Activated CD8-positive, alpha-beta memory T cell treated with anti-CD3 and anti-CD28 coated beads, Interleukin-2, amount 50 U/mL, for 24 hours (primary cell): ENCODE results near the gene CDH6.
"Not testable (repeated sequence)": the region's sequence is repeated elsewhere in the genome, so short reads cannot be mapped to it uniquely, and the experiment has no call there.

Experiments used
- DNase-seq: peaks from one replicate; pipeline ENCODE4 v3.0.0-alpha.2; 2020; ENCODE audit errors: extremely low read depth

The CDH6 gene

DNA sequence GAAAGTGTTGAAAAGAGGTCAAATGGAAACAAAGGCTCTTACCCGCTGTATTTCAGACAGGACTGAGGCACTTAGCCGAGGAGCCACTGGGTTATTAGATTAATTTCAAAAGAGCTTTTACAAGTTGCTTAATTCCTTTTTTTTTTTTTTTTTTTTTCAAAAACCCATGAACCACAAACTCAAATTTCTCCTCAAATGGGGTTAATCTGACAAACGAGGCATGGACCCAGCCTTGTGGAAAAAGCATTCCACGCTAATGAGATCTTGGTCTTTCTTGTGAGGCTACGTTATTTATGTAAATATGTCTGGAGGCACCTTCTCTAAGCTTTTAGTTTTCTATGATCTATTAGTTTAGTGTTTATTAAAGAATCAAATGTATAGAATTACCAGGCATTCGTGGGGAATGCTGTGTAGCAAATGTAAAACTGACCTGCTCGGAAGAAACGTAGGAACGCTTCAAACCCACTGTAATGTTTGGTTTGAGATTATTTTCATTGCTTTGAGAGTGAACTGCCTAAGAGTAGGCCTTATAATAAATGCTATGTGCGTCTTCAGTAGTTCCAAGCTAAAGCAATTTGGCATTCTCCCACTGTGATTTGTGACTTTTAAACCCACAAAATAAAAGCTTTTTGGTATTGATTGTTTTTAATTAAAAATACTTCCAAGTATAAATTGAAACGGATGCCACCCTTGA, 134.7 kb downstream of the CDH6 start:
- DNase-seq, result no peak

DNA sequence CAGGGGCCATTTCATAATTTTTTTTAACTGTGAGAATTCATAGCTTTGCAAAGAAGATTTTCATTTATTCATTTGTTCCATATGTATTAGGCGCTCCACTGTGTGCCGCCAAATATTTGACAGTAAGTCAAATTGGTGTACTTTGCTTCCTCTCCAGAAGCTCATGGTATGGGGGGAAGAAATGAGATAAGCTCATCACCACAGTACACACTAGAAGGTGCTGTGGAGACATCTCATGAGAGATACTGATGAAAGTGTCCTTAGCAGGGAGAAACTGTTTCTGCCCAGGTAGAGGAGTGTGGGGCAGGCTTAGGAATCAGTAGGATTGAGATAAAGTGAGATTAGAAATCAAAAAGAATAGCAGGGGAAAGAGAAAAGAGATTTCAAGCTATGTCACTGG, 136.2 kb downstream of the CDH6 start:
- DNase-seq, result no peak

DNA sequence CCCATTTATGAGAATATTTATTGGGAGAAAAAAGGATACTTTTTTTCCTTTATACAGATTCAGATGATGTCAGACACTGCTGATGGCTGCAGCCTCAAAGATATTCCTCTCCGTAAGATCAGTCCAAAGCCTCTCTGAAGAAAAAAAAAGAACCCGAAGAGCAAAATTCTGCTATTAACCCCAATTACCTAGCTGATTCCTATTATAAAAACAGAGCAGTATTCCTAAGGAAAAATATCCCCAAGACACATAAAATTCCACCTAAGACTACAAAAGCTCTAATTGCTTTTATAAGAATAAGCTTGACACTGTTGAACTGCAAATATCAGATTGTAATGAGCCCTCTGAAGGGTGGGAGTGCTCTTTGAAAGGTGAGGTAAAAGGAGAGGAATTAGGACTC, 138.7 kb downstream of the CDH6 start:
- no peak for DNase-seq

DNA sequence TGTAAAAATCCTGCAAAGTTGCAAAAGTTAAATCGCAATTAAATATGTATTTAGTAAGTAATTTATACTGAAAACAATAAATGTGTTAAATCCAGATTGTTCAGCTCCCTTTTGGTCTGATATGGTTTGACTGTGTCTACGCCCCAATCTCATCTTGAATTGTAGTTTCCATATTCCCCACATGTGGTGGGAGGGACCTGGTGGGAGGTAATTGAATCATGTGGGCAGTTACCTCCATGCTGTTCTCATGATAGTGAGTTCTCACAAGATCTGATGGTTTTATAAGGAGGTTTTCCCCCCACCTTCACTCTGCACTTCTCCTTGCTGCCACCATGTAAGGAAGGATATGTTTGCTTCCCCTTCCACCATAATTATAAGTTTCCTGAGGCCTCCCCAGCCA, 140.0 kb downstream of the CDH6 start:
- DNase-seq, result no peak

DNA sequence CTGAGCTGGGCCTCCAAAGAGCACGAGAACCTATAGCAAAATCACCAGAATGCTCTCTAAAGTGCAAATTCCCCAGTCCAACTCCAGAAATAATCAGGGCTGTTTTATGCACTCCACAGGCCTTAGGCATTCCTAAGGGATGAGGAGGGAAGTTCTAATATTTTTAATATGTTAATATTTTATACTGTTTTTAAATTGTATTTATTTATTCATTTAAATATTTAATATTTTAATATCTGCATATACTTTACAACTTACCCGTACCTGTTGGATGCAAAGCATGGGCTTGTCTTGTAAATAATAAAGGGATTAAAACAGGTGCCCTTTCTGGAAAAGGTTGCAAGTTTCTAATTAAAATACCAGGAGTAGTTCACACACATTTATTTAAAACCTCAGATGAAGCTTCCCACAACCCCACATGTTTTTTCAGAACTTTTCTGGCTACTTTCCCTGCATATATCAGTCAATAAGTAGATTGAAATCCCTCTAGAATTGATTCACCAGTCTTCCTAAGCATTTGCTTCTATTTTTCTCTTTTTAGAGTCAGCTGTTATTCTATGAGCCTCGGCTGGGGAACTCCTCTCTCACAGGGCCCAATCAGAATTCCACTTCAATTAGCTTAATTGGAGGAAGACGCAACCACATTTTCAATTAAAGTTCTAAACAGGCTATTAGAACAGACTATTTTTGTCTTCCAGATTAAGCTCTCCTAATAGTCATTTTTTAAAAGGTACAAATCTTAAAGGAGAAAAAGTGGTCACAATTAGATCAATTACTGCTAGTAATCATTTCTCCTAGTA, 140.8 kb downstream of the CDH6 start:
- no peak for DNase-seq

DNA sequence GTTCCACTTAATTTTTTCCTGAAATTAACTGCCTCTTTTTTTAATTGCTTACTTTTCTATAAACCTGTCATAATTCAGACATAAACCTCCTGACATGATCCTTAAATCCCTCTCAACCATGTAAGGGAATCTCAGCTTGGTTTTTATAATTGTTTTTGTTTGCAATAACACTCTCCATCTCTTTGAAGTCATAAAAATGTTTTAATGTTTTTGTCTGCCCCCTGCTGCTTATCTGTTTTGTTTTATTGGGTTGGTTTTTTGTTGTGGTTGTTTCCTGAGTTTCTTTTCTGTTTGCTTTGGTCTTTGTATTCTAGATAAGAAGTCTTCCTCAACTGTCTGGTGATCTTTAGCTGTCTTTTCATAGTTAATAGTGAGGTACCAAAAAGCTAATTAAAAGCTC, 142.0 kb downstream of the CDH6 start:
- no peak for DNase-seq

DNA sequence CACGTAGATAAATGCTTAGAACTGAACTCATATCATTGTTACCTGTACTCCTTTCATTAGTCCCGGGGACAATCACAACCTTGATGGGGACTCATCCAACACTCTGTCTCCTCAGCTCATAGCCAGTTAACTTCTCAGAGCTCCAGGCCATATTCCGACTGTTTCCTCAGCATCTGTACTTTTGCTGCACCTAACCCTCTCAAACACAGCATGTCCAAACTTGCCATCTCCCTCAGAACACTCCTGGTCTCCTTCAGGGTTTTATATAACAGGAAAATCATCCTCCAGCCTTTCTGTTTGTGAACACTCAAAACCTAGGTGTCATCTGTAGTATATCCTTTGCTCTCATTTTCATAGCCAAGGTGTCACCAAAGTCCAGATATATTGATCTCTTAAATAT, 150.5 kb downstream of the CDH6 start:
- no peak for DNase-seq

DNA sequence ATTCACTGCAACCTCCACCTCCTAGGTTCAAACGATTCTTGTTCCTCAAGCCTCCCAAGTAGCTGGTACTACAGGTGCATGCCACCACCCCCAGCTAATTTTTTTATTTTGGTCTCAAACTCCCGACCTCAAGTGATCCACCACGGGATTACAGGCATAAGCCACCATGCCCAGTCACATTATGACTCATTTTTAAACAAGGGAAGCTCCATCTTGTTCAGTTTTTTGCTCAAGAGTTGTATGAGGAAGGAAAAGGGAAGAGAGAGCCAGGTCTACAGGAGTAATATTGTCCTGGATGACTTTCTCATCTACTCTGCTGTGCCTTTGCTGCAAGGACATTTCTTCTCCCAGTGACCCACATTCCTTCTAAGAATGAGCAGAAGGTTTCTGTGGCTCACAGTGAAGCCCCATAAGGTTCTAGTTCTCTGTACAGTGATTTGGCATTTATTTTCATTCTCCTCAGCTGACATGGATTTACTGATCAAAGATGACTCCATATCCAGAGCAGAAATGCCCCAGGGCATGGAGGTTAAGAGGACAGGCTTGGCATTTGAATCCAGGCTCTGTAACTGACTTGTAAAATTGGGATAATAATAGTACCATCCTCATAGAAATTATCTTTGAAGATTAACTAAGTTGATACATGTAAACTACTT, 153.5 kb downstream of the CDH6 start:
- no peak for DNase-seq

DNA sequence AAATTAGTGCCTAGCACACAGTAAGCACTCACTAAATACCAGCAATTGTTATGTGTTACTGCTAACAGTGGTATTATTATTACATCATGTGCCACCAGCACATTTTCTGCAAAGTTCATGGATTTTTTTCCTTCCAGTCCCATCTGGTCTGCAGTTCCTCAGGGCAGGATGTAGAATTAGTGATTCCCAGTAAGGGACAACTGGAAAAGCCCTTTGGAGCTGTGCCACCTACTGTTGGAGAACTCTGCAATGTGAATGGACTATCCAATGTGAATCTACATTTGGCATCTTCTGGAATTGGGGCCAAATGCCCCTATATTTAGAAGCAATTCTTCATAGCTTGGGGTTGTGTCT, 154.0 kb downstream of the CDH6 start:
- DNase-seq, result no peak

DNA sequence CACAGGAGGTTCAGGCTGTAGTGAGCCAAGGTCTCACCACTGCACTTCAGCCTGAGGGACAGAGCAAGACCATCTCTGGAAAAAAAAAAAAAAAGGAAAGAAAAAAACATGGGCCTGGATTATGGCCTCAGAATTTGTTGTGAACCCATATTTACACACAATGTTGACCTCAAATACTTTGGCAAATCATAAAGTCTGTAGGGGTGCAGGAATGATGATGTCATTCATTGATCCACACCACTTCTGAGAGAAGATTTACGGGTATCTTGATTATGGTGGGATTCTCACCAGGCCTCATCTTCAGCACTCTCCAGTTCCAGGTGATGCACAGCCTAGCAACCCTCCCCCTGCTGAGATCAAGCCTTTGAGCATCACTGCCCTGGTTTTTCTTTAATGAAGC, 156.9 kb downstream of the CDH6 start:
- DNase-seq, result no peak

DNA sequence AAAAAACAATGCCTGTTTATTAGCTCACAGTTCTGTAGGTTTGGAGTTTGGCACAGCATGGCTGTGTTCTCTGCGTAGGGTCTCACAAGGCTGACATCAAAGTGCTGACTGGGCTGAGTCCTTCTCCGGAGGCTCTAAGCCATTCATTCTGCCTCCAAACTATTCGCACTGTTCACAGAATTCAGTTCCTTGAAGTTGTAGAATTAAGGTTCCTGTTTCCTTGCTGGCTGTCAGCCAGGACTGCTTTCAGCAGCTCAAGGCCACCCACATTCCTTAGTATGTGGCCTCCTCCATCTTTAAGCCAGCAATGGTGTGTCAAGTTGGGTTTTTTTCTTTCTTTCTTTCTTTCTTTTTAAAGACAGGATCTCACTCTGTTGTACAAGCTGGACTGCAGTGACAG, 161.9 kb downstream of the CDH6 start:
- DNase-seq, result no peak

DNA sequence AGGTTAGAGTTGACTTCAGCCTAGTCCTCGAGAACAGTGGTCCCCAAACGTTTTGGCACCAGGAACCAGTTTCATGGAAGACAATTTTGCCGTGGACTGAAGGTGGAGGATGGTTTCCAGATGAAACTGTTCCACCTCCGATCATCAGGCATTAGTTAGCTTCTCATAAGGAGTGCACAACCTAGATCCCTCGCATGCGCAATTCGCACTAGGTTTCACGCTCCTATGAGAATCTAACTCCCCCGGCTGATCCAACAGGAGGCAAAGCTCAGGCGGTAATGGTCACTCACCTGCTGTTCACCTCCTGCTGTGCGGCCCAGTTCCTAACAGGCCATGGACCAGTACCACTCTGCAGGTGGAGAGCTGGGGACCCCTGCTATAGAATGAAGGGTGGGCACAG, 163.6 kb downstream of the CDH6 start:
- DNase-seq, result no peak

DNA sequence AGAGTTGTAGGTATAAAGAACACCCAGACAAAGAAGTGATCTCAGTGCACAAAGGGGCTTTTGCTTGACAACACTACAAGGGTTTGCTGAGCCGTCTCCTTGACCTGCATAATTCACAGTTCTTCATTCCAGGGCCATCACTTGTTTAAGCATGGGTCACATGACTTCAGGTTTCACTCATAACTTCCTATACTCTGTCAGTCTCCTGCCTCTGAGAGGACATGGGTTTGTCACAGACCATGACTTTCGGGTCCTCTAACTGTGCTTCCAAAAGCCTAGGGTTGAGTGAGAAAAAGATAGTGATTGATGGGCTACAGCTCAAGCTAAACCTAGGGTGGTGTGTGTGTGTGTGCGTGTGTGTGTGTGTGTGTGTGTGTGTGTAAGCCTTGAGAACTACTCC, 166.4 kb downstream of the CDH6 start:
- DNase-seq, result no peak

DNA sequence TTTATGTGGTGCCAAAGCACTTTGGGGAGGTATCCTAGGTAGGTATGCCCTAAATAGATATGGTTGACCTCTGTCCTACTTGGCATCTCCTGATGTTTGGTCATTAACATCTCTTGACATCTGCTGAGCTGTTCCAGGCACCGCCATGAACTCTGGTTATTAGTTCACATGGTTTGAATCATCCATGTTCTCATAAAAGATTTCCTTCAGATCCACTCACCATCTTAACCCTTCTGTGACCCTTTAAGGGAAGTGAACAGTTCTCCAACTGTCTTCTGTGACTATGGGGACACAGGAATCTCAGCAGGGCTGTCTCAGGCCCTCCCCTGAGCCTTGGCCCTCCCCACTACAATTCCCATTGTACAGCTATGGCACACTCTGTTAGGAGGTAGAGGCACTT, 167.7 kb downstream of the CDH6 start:
- DNase-seq, result no peak

DNA sequence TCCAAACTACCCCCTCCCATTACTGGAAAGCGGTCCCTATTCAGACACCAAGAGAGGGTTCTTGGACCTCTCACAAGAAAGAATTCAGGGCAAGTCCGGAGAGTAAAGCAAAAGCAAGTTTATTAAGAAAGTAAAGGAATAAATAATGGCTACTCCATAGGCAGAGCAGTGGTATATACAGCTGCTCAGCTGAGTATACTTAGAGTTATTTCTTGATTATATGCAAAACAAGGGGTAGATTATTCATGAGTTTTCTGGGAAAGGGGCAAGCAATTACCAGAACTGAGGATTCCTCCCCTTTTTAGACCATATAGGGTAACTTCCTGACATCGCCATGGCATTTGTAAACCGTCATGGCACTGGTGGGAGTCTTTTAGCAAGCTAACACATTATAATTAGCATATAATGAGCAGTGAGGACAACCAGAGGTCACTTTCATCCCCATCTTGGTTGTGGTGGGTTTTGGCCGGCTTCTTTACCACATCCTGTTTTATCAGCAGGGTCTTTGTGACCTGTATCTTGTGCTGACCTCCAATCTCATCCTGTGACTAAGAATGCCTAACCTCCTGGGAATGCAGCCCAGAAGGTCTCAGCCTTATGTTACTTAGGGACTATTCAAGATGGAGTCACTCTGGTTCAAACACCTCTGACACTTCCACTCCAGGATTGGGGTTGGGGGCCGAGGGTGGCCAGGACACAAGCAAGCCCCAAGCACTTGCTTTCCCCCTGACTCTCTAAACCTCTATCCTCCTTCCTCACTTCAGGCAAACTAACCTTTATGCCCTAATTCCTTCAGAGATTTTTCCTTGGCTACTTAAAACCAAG, 168.4 kb downstream of the CDH6 start:
- DNase-seq, result not testable (repeated sequence)

DNA sequence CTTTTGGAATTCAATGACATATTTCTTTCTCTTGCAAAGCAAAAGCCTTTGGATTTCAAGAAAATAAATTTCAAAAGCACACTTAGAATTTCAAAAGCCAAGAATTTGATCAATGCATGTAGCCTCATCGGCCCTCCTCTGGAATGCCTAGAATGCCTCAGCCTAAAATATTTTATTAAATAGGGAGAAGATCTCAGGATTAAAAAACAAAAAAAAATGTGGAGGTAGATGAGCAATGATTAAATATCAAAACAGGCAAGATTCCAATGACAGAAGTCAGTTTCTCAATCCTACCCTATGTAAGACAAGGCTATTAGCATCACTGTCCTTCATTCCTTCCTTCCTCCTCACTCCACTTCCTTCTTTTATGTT, 169.0 kb downstream of the CDH6 start:
- DNase-seq, result no peak

DNA sequence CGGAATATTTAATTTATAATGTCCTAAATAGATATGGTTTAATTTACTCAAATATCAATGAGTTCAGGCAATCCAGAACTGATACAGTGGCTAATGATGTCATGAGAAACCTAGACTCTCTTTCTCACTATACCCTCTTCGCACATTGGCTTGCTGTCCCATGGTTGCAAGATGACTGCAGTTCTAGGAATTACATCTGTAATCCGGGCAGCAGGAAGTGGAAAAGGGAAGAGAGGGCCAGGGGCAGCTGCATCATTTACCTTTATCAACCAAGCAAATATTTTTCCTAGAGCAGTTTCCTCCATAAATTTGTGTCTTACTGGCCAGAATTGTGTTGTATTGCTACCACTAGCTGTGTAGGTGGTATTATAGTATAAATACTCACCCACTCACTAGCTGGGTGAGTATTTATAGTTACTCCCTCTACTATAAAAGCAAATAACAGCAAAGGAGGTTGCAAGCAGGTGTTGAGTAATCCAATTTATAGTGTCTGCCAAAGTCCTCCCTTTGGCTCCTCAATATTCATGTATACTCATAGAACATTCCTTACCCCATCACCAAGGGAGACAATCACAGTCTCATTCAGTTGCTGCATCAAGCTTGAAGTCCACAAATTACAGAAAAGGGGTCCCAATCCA, 169.6 kb downstream of the CDH6 start:
- no peak for DNase-seq

DNA sequence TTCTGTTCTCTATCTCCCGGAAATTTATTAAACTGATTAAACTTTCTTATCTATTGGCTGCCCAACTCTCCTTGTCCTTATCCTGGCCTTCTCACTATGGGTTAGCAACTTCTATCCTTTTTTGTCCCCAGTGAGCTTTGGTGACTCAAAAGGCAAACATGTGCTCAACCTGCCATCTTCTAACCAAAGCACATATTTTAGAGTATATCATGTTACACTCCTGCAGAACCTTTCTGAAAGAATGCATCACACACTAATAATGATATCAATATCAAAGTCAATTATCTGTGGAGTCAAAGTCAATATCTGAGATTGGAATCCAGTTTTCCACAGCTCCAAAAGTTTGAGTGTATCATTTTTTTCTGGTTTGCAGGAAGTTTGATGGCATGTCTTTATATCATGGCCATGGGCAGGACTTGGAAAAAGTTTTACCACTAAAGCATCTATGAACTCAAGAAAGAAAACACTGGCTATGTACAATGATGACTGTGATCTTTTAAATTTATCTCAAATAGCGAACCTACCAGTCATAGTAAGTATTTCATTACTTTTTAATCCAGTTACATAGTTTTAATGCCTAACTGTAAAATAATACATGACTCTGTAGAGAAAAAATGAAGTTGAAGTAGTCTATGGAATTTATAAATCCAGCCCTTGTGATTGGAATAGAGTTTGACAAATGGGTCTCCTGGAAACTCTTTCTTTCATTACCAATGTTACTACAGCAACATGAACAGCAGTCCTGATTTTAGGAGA, 171.6 kb downstream of the CDH6 start:
- no peak for DNase-seq

DNA sequence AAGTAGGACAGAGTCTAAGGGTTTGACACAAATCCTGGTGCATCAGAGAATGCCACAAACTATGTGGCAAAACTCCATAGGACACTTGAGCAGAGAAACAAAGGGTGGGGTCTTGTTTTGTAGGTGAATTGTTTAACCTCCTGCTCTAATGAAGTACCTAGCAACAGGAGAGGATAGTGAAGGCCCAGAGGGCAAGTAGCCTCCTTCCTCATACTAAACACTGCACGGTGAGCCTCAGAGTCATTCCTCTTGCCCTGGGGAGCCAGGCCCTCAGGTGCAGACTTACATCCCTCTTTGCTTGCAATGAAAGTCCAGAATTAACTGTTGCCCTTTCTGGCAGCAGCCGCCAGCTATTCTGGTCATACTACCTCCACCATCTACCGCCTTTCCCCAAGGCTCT, 172.3 kb downstream of the CDH6 start:
- DNase-seq, result no peak

DNA sequence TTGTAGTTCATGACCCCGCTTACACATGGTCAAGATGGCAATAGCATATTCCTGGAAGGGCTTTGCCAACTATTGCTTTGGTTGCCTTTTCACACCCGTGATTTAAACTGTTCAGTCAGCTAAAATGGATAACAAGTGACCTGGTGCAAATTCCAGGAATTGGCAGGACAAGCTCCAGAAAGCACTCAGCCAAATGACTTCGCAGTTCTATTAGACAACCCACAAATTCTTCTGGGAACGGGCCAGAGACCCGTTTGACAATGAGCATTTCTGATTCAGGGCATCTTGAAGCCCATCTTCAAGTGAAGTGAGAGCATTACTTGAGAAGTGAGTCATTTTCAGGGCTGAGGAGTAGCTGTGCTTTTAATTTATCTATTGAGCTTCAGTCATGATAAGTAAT, 173.5 kb downstream of the CDH6 start:
- no peak for DNase-seq

DNA sequence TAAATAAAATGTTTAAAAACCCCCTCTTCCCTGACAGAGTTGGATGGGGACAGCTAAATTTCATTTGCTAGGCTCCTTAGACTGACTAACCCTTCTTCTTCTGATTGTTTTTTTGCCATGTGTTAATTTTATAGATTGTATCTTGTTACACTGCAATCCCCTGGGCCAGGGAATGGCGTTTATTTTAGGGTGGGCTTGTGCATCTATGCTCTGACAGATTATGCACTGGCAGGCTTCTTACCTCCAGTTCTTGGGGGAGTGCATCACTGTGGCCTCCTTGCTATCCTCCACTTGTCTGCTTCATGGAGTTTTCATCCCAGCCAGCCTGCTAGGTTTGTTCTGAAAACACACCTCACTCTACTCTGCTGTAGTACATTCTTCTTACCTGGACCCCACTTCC, 178.6 kb downstream of the CDH6 start:
- no peak for DNase-seq
